IMR-90 (cell line): ENCODE results near the gene SERPINB5. TPM values are rescaled to one million over a fixed set of nuclear protein-coding genes. Genes with fewer than 3 reads are reported as not detected.

ENCODE experiments used
- ATAC-seq: fragments of 200-7000 bp; cut with Tn5 transposase; 2 replicates; pipeline ENCODE4 v1.9.1; 2020; ENCODE audit warnings: low read depth, mild to moderate bottlenecking, moderate library complexity
- BruUV-seq: library from RNA; stranded (reverse); fragments of 400-500 nt; replicated peaks from 2 replicates; lab custom pipeline; 2021; lab: Mats Ljungman, UMichigan
- CTCF ChIA-PET: fragments of 300-600 bp; formaldehyde crosslinking; extraction: SDS; loops from one replicate; lab custom pipeline; 2021; ENCODE audit warnings: antibody characterized with exemption; lab: Yijun Ruan, JAX
- POLR2A ChIA-PET: fragments of 300-600 bp; sonication (Branson Sonifier 250); formaldehyde crosslinking; loops from one replicate; lab custom pipeline; 2022; ENCODE audit warnings: antibody characterized with exemption; ENCODE audit not compliant: unreplicated experiment; lab: Charles Lee
- DNase-seq: peaks from one replicate; pipeline ENCODE4 v3.0.0; 2013
- H2AFZ ChIP-seq: replicated peaks from 2 replicates; pipeline ENCODE3; 2013; ENCODE audit warnings: low read length, mild to moderate bottlenecking; ENCODE audit not compliant: poor library complexity
- H2AK5ac ChIP-seq: 2 replicates; pipeline ENCODE4 v1.6.1; 2013; ENCODE audit warnings: low read depth, low read length, inconsistent platforms
- H2AK9ac ChIP-seq: replicated peaks from 2 replicates; pipeline ENCODE3; 2013; ENCODE audit warnings: mild to moderate bottlenecking, low read depth, low read length, moderate library complexity; ENCODE audit not compliant: poor library complexity
- H2BK120ac ChIP-seq: 2 replicates; pipeline ENCODE4 v1.6.1; 2013; ENCODE audit warnings: low read depth, low read length, inconsistent platforms
- H2BK15ac ChIP-seq: 3 replicates; pipeline ENCODE4 v1.6.1; 2013; ENCODE audit warnings: low read depth, low read length, inconsistent platforms
- H2BK20ac ChIP-seq: 2 replicates; pipeline ENCODE4 v1.6.1; 2013; ENCODE audit warnings: low read depth, mild to moderate bottlenecking, inconsistent platforms, low read length, moderate library complexity
- H2BK5ac ChIP-seq: 2 replicates; pipeline ENCODE4 v1.6.1; 2013; ENCODE audit warnings: mild to moderate bottlenecking, low read depth, low read length, inconsistent platforms; ENCODE audit not compliant: poor library complexity, severe bottlenecking
- H3K14ac ChIP-seq: replicated peaks from 2 replicates; pipeline ENCODE4 v1.6.1; 2013; ENCODE audit warnings: low read depth, low read length, inconsistent platforms
- H3K18ac ChIP-seq: 2 replicates; pipeline ENCODE4 v1.6.1; 2013; ENCODE audit warnings: low read depth, low read length, control low read depth
- H3K23ac ChIP-seq: 2 replicates; pipeline ENCODE4 v1.6.1; 2013; ENCODE audit warnings: low read depth, low read length, inconsistent platforms
- H3K27ac ChIP-seq: 2 replicates; pipeline ENCODE4 v1.5.1; 2013; ENCODE audit warnings: mild to moderate bottlenecking, control low read depth, low read length; ENCODE audit not compliant: insufficient read depth
- H3K27me3 ChIP-seq: 2 replicates; pipeline ENCODE4 v1.6.1; 2013; ENCODE audit warnings: low read length; ENCODE audit not compliant: control insufficient read depth, insufficient read depth
- H3K36me3 ChIP-seq: 2 replicates; pipeline ENCODE4 v1.6.1; 2013; ENCODE audit warnings: low read length, mixed read lengths; ENCODE audit not compliant: control insufficient read depth, insufficient read depth
- H3K4ac ChIP-seq: 2 replicates; pipeline ENCODE4 v1.6.1; 2013; ENCODE audit warnings: low read depth, low read length, inconsistent platforms
- H3K4me1 ChIP-seq: 2 replicates; pipeline ENCODE4 v1.6.1; 2013; ENCODE audit warnings: low read length, mixed read lengths; ENCODE audit not compliant: control insufficient read depth, insufficient read depth
- H3K4me2 ChIP-seq: 2 replicates; pipeline ENCODE4 v1.6.1; 2013; ENCODE audit warnings: low read depth, mild to moderate bottlenecking, control low read depth, low read length, moderate library complexity
- H3K4me3 ChIP-seq: 2 replicates; pipeline ENCODE4 v1.5.1; 2013; ENCODE audit warnings: low read depth, mild to moderate bottlenecking, control low read depth, low read length, moderate library complexity; ENCODE audit not compliant: insufficient read depth
- H3K56ac ChIP-seq: 2 replicates; pipeline ENCODE4 v1.6.1; 2013; ENCODE audit warnings: low read length, inconsistent platforms; ENCODE audit not compliant: insufficient read depth; ENCODE audit errors: extremely low read depth
- H3K79me1 ChIP-seq, 2 experiments: 2 replicates each; pipeline ENCODE4 v1.6.1; 2013; ENCODE audit warnings: low read length in 2 of 2, inconsistent platforms in 1 of 2, low read depth in 1 of 2
- H3K9ac ChIP-seq: 2 replicates; pipeline ENCODE4 v1.6.1; 2013; ENCODE audit warnings: low read depth, low read length, control low read depth
- H3K9me1 ChIP-seq: 2 replicates; pipeline ENCODE4 v1.6.1; 2013; ENCODE audit warnings: low read length, inconsistent platforms; ENCODE audit not compliant: insufficient read depth
- H3K9me3 ChIP-seq: 2 replicates; pipeline ENCODE4 v1.6.1; 2013; ENCODE audit warnings: low read length; ENCODE audit not compliant: control insufficient read depth, insufficient read depth
- H4K20me1 ChIP-seq: 2 replicates; pipeline ENCODE4 v1.6.1; 2013; ENCODE audit warnings: low read length, inconsistent platforms; ENCODE audit not compliant: insufficient read depth
- H4K5ac ChIP-seq: 2 replicates; pipeline ENCODE4 v1.6.1; 2013; ENCODE audit warnings: mild to moderate bottlenecking, low read depth, low read length, control low read depth
- H4K8ac ChIP-seq, 2 experiments: 2 replicates each; pipeline ENCODE4 v1.6.1; 2013; ENCODE audit warnings: low read depth in 2 of 2, low read length in 2 of 2, control low read depth in 1 of 2, inconsistent platforms in 1 of 2
- H4K91ac ChIP-seq: 2 replicates; pipeline ENCODE4 v1.6.1; 2013; ENCODE audit warnings: low read depth, low read length, inconsistent platforms; ENCODE audit not compliant: insufficient read depth
- FOS ChIP-seq: fragments of 150-350 bp; IDR thresholded peaks from 2 replicates; pipeline ENCODE4 v1.6.1; 2016; ENCODE audit warnings: low read depth, low read length
- MAFK ChIP-seq: IDR thresholded peaks from 2 replicates; pipeline ENCODE4 v1.6.1; 2012; ENCODE audit warnings: low read depth, low read length, improper control_type of control experiment
- MAZ ChIP-seq: IDR thresholded peaks from 2 replicates; pipeline ENCODE4 v1.6.1; 2012; ENCODE audit warnings: low read depth, mild to moderate bottlenecking, low read length, improper control_type of control experiment, moderate library complexity, borderline replicate concordance
- MXI1 ChIP-seq: IDR thresholded peaks from 2 replicates; pipeline ENCODE4 v1.6.1; 2012; ENCODE audit warnings: low read depth, mild to moderate bottlenecking, low read length, moderate library complexity, borderline replicate concordance
- NFE2L2 ChIP-seq: fragments of 150-350 bp; IDR thresholded peaks from 2 replicates; pipeline ENCODE4 v1.6.1; 2016; ENCODE audit warnings: low read depth, mild to moderate bottlenecking, low read length
- POLR2A ChIP-seq: IDR thresholded peaks from 2 replicates; pipeline ENCODE4 v1.6.1; 2012; ENCODE audit warnings: mild to moderate bottlenecking, low read depth, low read length
- RAD21 ChIP-seq: IDR thresholded peaks from 2 replicates; pipeline ENCODE4 v1.6.1; 2012; ENCODE audit warnings: low read length, improper control_type of control experiment
- RCOR1 ChIP-seq: IDR thresholded peaks from 2 replicates; pipeline ENCODE4 v1.6.1; 2012; ENCODE audit warnings: mild to moderate bottlenecking, low read length, improper control_type of control experiment; ENCODE audit not compliant: insufficient replicate concordance
- WGBS, 2 experiments: methylation state at CpG; one replicate each; pipeline versions ENCODE4 v1.1.5 to v1.1.7; 2013; ENCODE audit warnings: missing lambda C conversion rate in 2 of 2; ENCODE audit not compliant: insufficient read length in 1 of 2; ENCODE audit errors: extremely low coverage in 2 of 2; 5-methylcytosine and 5-hydroxymethylcytosine counted together
- dilution Hi-C: fragments of 300-500 bp; cut with HindIII; formaldehyde crosslinking; loops from one replicate; pipeline ENCODE4 v1.14.3; 2018; ENCODE audit warnings: low sequenced_read_pairs; ENCODE audit not compliant: unreplicated experiment
- in situ Hi-C: fragments of 300-500 bp; cut with MboI; formaldehyde crosslinking; loops from 3 replicates; pipeline ENCODE4 v1.14.3; 2019; ENCODE audit warnings: low sequenced_read_pairs, inconsistent platforms, mixed read lengths
- intact Hi-C: fragments of 100-400 bp; cut with micrococcal nuclease; formaldehyde crosslinking; loops from 2 replicates; pipeline ENCODE4 v1.10.0; 2022
- polyA plus RNA-seq, 3 experiments: library from polyadenylated mRNA; depleted of rRNA; stranded (reverse); fragments of >200 nt; gene quantifications; 2 replicates each; pipeline ENCODE4 v1.2.3, GENCODE V29; 2012; ENCODE audit warnings: low replicate concordance in 1 of 3
- total RNA-seq: library from RNA; depleted of rRNA; stranded (reverse); fragments of >200 nt; gene quantifications from 2 replicates; pipeline ENCODE4 v1.2.3, GENCODE V29; 2012
- TF ChIP-seq, protein P1 (sequence below): conservative IDR thresholded peaks from 2 replicates; pipeline ENCODE4 v1.5.1; 2012; ENCODE audit warnings: mild to moderate bottlenecking, low read depth, low read length, improper control_type of control experiment
- TF ChIP-seq, protein P2 (sequence below): fragments of 150-350 bp; IDR thresholded peaks from 2 replicates; pipeline ENCODE4 v1.6.1; 2016; ENCODE audit warnings: low read depth, mild to moderate bottlenecking, low read length, moderate library complexity, borderline replicate concordance
- TF ChIP-seq, protein P3 (sequence below): fragments of 150-350 bp; IDR thresholded peaks from 2 replicates; pipeline ENCODE4 v1.6.1; 2017; ENCODE audit warnings: mild to moderate bottlenecking, antibody characterized with exemption, low read length, low read depth

The SERPINB5 gene
- total and polyA plus RNA-seq, 2 of the 4 experiments (the other 2 are of a cell fraction) = not detected

DNA sequence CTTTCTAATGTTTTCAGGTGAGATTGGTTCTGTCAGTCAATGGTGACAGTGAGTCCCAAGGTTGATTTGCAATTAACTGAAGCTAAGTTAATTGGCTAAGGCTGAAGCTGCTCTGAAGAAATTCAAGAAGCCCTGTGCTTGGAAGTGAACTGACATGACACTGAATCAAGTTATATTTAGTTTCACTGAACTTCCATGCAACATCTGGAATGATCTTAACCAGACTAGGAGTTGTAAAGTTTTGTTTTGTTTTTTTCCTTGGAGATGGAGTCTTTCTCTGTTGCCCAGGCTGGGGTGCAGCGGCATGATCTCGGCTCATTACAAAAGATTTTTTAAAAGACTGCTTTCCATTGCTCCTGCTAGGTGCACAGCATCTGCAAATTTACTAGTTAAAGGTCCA is 11.4 kb downstream of the SERPINB5 start:
- Histone ChIP-seq H3K9ac (no peak overlapping the region), H2AFZ (no peak overlapping the region), H4K20me1 (no peaks in the 10 kb centered on the region), H2AK9ac (no peak overlapping the region), H2BK120ac (no peak overlapping the region), H2BK20ac (no peak overlapping the region), H3K4me1 (no peaks in the 10 kb centered on the region), H3K27me3 (peaks cover 16% of the 10 kb centered on the region), H3K27ac (no peak overlapping the region), H3K14ac (no peak overlapping the region), H4K8ac (no peak overlapping the region), H2BK15ac (no peak overlapping the region), H3K4me3 (no peak overlapping the region), H4K91ac (no peak overlapping the region), H3K18ac (no peak overlapping the region), H3K36me3 (no peaks in the 10 kb centered on the region), H2BK5ac (no peak overlapping the region), H3K4me2 (no peak overlapping the region), H2AK5ac (no peak overlapping the region), H3K56ac (no peak overlapping the region), H3K9me3 (no peaks in the 10 kb centered on the region), H3K4ac (no peak overlapping the region), H3K79me1 (no peaks in the 10 kb centered on the region), H3K9me1 (no peaks in the 10 kb centered on the region), H3K23ac (no peak overlapping the region), H4K5ac (no peak overlapping the region)
- POLR2A ChIA-PET = no interaction called here
- CTCF ChIA-PET = interaction anchor here (0.5 to 1.4 kb wide), 2 partner anchors 18 to 1128 kb away, joined by 3 to 4 read pairs; no protein-coding TSS in a partner anchor
- DNase-seq (no peak), ATAC-seq (no peak)
- intact Hi-C loops (no loop called here), dilution Hi-C loops (no loop called here), in situ Hi-C loops (no loop called here)
- no CpG with 5 or more reads among the region's 2 CpGs for whole genome bisulfite sequencing, 2 experiments
- no TSS peak for BruUV-seq
- TF ChIP-seq, protein P1, sequence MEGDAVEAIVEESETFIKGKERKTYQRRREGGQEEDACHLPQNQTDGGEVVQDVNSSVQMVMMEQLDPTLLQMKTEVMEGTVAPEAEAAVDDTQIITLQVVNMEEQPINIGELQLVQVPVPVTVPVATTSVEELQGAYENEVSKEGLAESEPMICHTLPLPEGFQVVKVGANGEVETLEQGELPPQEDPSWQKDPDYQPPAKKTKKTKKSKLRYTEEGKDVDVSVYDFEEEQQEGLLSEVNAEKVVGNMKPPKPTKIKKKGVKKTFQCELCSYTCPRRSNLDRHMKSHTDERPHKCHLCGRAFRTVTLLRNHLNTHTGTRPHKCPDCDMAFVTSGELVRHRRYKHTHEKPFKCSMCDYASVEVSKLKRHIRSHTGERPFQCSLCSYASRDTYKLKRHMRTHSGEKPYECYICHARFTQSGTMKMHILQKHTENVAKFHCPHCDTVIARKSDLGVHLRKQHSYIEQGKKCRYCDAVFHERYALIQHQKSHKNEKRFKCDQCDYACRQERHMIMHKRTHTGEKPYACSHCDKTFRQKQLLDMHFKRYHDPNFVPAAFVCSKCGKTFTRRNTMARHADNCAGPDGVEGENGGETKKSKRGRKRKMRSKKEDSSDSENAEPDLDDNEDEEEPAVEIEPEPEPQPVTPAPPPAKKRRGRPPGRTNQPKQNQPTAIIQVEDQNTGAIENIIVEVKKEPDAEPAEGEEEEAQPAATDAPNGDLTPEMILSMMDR = no peak
- TF ChIP-seq NFE2L2 (no peak), MAZ (no peak), RCOR1 (no peak), MAFK (no peak), POLR2A (no peak), RAD21 (no peak), MXI1 (no peak), FOS (no peak)
- TF ChIP-seq, protein P2, sequence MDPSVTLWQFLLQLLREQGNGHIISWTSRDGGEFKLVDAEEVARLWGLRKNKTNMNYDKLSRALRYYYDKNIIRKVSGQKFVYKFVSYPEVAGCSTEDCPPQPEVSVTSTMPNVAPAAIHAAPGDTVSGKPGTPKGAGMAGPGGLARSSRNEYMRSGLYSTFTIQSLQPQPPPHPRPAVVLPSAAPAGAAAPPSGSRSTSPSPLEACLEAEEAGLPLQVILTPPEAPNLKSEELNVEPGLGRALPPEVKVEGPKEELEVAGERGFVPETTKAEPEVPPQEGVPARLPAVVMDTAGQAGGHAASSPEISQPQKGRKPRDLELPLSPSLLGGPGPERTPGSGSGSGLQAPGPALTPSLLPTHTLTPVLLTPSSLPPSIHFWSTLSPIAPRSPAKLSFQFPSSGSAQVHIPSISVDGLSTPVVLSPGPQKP = no peak
- TF ChIP-seq, protein P3, sequence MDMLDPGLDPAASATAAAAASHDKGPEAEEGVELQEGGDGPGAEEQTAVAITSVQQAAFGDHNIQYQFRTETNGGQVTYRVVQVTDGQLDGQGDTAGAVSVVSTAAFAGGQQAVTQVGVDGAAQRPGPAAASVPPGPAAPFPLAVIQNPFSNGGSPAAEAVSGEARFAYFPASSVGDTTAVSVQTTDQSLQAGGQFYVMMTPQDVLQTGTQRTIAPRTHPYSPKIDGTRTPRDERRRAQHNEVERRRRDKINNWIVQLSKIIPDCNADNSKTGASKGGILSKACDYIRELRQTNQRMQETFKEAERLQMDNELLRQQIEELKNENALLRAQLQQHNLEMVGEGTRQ = no peak
